HG03025 (cell line): ENCODE data around the gene SERPINE3.

Experiments
- ATAC-seq: cut with Tn5 transposase; IDR thresholded peaks from one replicate; pipeline ENCODE4 v1.9.1; 2021; ENCODE audit warnings: mild to moderate bottlenecking, moderate library complexity; ENCODE audit not compliant: unreplicated experiment, low FRiP score

The SERPINE3 gene

DNA sequence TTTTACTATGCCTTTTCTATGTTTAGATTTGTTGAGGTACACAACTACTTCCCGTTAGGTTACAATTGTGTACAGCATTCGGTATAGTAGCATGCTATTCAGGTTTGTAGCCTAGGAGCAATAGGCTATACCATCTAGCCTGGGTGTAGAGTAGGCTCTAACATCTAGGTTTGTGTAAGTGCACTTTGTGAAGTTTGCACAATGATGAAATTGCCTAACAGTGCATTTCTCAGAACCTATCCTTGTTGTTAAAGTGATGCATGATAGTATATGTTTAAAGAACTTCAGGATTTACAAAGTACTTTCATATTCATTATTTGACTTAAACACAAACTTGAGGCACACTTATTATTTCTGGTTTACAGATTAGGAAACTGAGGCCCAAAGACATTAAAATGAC is 11.5 kb upstream of the SERPINE3 start:
- ATAC-seq: no peak

DNA sequence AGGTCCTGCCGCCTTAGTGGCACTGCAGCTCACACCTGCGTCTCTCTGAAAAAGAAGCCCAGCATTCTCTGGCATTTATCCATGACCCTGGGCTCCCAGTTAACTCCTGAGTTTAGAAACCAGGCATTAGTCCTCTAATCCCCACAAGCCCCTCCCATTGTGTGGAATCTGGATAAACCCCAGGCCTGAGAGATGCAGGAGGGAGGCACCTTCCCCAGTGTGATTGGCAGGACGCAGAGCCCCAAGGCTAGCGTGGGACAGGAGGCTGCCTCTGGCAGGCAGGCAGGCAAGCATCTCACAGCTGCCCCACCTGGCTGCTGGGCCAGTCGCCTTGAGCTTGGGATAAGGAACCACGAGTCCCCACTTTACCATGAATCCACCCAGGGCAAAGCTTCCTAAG is 11.0 kb upstream of the SERPINE3 start:
- no peak for ATAC-seq

DNA sequence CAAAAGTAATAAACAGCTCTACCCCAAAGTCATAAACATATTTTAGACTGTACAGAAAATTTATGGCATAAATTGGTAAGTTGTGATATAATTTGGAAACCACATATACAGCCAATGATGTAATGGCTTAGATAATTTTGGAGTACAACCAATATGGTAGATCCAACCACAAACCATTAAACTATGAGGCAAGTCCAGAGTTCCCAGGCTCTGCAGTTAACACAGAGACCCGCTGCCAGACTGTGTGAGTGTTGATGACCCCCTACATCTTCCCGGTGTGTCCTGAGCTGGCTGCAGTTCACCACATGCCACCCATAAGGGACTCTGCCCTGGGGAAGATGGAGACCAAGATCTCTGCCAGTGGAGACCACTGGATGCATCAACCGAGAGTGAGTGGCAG is 9.9 kb upstream of the SERPINE3 start:
- no peak for ATAC-seq

- ATAC-seq: no peak
Observed at GRCh38 chr13:51330791-51331190, 8.7 kb upstream of the SERPINE3 start.

GRCh38 chr13:51331354-51331861 is 8.1 kb upstream of the SERPINE3 start:
- no peak for ATAC-seq

DNA sequence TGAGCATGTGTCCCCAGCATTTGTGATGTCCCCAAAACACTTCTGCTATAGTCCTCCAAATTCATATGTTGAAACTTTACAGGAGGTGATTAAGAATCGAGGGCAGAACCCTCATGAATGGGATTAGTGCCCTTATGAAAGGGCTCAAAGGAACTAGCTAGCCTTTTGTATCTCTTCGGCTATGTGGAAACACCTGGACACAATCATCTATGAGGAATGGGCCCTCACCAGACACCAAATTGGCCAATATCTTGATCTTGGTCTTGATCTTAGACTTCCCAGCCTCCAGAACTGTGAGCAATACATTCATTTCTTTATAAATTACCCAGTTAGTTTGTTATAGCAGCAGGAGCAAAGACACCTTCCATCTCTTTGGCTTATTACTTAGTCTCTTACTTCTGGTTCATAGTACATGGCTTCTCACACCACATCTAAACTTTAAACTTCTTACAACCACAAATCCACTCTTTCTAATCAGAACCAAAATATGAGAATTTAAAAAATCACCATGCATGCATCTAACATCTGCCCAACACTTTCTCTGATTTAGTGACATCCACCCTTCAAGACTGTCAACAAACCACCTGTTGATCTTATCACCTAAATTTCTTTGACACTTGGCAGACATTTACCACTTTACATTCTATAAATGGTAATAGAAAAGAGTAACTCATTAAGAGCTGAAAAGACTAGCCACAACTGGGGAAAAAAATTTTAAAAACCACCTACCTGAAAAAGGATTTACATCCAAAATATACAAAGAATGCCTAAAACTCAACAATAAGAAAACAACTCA is 6.7 kb upstream of the SERPINE3 start:
- ATAC-seq: no peak

- no peak for ATAC-seq
Observed at GRCh38 chr13:51333421-51333820, 6.1 kb upstream of the SERPINE3 start.

DNA sequence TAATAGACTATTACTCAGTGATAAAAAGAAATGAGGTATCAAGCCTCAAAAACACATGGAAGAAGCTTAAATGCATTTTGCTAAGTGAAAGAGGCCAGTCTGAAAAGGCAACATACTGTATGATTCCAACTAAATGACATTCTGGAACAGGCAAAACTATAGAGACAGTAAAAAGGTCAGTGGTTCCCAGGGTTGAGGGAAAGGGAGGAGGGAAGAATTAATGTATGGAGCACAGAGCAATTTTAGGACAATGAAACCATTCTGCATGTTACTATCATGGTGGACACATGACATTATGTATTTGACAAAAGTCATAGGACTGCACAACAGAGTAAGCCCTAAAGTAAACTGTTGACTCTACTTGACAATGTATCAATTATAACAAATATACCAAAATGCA is 5.7 kb upstream of the SERPINE3 start:
- no peak for ATAC-seq

DNA sequence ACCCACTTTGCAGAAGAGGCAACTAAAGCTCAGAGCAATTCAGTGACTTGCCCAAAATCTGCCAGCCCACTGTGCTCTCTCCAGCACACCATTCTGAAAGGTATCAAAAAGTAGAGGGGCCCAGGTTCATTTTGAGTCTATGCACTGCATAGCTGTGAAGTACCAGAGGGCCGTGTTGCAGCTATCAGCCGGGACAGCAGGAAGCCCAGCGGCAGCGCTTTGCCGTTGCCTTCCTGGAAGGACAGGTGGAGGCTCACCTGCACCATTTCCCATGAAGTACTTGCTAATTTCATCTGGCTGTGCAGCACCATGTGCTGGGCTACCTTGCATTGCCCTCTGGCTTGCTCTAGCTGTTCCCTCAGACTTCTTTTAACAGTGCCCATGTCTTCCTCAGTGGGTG is 2.7 kb upstream of the SERPINE3 start:
- no peak for ATAC-seq

DNA sequence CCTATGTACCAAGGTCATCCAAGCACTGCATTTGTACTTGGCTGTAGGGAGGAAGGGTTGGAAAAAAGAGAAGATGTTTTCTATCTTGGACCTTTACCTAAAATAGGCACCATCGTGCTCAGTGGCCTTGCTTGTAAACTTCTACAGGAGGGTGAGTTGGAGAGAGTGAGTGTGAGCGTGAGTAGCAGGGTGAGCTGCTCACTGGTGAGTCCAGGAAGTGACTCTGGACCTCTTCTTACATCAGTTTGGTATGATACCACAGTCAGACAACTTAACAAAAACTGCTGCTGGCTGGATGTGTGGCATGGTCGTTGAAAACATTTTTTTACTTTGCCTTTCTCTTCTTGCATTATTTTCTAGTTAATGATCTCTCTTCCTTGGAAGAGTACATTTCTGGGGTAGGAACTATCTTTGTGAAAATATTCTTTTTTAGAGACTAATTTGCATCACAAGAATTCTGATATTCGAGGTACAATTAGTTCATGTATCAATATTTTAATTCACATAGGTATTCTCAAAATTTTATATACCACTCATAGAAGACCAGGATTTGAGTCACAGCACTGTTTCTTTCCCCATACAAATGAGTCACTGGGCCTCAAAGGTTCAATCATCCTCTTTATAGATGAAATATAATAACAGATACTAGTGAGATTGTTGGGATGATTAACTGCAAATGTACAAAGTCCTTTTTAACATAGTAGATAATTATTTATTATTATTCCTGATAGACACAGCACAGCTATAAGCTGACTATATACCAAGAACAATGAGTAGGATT is 651 bp downstream of the SERPINE3 start:
- ATAC-seq: no peak

DNA sequence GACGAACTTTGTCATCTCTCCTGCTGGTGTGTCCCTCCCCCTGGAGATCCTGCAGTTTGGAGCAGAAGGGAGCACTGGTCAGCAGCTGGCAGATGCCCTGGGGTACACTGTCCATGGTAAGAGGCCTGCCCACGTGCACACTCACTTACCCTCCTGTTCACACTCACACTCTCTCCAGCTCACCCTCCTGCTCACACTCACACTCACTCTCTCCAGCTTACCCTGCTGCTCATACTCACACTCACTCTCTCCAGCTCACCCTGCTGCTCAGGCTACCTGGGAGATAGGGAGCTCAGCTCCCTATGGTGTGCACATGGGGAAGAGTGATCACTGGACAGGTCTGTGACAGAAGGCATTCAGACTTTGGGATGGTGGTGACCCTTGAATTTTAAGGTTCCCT is 1.7 kb downstream of the SERPINE3 start:
- no peak for ATAC-seq

DNA sequence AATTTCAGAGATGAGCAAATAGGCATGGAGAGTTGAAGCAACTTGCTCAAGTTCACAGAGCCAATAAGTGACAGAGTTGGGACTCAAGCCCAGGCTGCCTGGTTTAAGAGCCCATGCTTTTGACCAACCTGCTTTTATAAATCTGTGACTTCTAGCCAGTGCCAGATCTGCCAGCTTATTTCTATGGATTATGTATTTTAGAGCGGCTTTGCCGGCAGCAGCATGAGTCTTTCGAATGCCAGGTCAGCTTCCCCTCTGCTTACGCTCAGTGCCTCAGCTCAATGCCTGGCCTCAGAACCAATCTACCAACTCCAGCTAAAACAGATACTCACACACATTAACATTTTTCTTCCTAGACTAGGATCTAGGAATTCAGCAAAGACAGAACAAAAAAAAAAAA is 2.3 kb downstream of the SERPINE3 start:
- no peak for ATAC-seq

- ATAC-seq: no peak
Observed at GRCh38 chr13:51342706-51343105, 3.2 kb downstream of the SERPINE3 start.

DNA sequence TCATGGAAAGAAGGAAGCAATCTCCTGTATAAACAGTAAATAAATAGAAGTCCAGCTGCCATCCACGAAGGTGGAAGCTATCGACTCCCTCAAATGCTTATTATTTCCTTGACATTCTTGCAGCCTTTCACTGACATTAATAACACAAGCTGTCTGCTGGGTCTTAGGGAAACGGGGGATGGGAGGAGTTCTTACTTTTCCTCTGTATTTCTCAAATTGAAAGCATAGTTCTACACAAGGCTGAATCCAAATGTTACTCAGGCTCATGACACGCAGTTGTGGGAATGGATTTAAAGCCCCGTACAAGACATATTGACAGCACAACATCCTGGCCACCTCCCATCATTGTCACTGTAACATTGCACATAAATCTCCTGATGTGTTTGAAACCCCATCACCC is 4.0 kb downstream of the SERPINE3 start:
- no peak for ATAC-seq

- no peak for ATAC-seq
Observed at GRCh38 chr13:51346397-51346796, 6.9 kb downstream of the SERPINE3 start.

DNA sequence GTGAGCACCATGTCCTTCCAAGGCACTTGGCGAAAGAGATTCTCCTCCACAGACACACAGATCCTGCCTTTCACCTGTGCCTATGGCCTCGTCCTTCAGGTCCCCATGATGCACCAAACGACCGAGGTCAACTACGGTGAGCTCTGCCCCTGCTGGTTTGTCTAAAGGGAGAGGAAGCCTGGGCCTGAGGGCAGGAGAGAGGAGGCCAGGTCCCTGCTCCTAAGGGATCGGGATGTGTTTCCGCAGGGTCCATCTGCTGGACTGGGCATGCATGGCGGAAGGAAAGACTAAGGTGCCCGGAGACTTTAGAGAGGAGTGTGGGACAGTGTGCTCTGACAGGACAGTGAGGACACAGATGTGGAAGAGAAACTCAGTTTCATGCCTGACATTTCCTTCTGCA is 7.6 kb downstream of the SERPINE3 start:
- no peak for ATAC-seq

DNA sequence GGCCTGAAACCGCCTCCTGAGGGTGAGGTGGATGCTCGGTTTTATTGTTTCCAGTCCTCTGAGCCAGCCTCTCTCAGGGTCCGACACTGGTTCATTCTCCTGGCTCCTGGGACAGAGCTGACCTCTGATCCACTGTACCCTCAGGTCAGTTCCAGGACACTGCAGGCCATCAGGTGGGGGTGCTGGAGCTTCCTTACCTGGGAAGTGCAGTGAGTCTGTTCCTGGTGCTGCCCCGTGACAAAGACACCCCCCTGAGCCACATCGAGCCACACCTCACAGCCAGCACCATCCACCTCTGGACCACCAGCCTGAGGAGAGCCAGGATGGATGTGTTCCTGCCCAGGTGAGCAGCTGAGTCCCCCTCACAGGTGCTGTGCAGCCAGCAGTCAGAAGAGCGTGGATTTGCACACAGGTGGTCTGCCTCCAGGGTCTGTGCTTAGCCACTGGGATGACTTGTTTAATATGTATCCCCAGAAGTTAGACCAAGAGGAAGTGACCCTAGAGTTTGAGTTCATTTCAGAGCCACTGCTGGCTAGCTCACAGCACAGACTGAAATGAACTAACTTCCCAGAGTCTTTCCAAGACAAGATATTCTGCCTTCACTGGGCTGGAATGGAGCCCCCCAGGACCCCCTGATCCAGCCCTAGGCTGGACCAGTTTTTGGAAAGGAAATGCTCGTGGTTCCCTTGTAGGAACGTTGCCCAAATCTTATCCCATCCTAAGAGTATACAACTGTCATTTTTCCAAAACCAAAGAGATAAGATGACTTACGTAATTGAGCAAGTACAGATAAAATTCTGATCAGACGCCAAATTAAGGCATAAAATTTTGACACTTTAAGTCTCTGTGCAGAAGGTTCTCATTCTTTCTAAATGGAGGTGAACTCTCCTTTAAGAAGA is 8.8 kb downstream of the SERPINE3 start:
- ATAC-seq: no peak

DNA sequence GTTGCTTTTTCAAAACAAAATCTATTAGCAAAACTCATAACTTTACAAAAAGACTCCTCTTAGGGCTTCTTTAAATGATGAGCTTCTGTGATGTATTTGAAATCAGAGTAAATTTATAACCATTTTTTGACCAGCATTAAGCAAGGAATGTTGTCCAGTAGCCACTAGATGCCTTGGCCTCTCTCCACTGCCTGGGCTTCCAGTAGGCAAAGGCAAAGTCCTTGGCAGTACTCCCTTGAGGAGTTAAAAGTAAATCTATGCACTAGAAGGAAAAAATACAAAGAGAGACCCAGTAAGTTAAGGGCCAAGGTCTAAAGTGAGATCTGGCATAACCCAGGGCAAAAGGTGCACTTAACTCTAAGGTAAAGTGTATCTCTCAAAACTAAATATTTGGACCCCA is 9.5 kb downstream of the SERPINE3 start:
- ATAC-seq: no peak

GRCh38 chr13:51355217-51355616 is 15.7 kb downstream of the SERPINE3 start:
- no peak for ATAC-seq

- ATAC-seq: no peak
Observed at GRCh38 chr13:51357928-51358595, 18.6 kb downstream of the SERPINE3 start.
